IPS-18c (cell line): ENCODE measurements around the gene NRARP.
A peak's percentile ranks its signal among the peaks of the same experiment; 100 is the strongest.

ENCODE experiments used
- H3K4me3 ChIP-seq: 2 replicates; pipeline ENCODE4 v1.7.0; 2013; ENCODE audit warnings: low read depth, mild to moderate bottlenecking, low read length, moderate library complexity; ENCODE audit not compliant: insufficient read depth
- H3K9me3 ChIP-seq: one replicate; pipeline ENCODE4 v1.6.1; 2013; ENCODE audit warnings: mild to moderate bottlenecking, low read length, moderate library complexity; ENCODE audit not compliant: control insufficient read depth, insufficient read depth

NRARP gene

DNA sequence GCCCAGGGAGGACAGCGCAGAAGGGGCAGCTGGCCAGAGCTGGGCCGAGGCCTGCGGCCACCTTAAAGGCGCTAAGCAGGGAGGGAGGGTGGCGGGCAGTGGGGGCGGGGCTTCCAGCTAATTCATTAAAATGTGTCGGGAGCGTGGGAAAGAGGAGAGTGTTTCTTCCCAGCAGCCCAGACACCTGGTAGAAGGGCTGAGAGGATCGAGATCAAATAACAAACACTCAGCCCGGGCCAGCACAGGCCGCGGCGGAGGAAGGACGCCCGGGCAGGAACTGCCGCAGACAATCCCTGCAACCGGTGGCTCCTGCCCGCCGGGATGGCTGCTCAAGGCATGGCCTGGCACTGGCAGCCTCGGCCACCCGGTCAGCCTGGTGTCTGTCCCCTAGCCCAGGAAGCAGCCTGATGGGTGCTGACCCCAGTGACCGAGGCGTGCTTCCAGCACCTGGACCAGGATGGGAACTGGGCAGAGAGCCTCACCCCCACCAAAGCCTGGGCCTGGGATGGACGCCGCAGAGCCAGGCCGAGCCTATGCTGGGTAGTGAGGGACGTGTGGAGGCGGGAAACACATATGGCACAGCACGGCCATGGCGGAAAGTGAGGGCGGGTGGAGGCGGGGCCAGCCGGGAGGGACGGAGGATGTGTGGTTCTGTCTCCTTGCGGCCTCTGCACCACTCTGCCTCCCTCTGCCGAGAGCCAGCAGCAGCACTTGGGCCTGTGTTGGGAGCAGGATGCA, 3.2 kb upstream of the NRARP start:
- no peaks in the 10 kb centered on the region for H3K9me3 ChIP-seq
- H3K4me3 ChIP-seq, result no peak overlapping the region

DNA sequence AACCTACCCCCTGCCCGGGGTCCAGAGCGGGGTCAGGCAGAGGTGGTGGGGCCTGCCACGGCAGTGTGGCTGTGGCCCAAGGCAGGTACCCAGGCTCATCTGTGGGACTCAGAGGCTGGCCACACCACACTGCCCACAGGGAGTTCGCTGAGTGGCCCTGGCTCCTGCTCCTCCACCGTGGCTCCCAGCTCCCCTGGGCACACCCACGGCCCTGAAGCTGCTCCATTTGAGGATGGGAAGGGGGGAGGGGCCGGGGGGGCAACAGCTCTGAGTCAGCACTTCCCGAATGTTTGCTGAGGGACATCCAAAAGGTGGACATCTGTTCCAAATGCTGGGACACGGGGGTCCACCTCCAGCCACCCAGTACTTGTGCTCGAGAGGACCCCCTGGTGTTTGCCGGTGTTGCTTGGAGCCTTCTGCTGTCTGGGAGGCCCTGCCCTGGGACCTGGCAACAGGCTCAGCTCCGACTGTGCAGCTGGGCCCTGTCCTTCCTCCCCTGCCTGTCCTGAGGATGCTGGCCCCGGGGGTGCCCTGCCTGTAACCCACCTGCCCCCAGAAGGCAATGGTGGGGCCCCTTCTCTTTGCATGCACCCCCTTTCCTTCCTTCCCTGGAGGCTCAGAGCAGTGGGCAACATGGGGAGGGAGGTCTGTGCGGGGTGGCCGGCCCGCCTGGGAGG, 2.5 kb upstream of the NRARP start:
- no peak overlapping the region for H3K4me3 ChIP-seq
- peaks cover 2% of the 10 kb centered on the region for H3K9me3 ChIP-seq

DNA sequence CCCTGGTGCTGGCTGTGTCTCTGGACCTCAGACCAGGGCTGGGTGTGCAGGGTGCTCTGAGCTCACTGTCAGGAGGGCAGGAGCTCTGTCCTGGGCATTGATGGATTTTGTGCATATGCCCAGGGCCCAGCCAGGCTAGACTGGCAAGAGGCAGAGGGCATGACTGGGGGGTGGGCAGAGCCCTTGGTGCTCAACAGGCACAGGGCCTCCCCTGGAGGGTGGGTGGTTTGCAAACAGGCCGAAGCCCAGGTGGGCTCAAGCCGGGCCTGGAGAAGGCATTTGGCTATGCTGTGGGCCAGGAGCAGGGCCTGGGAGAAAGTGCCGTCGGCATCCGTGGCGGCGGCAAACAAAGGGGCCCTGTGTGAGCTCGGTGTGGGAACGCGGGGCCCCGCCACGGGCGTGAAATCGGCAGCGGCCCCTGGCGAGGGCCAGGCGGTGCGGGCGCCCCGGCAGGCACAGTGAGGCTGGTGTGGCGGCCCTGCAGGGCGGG, 1.9 kb upstream of the NRARP start:
- no peak overlapping the region for H3K4me3 ChIP-seq
- peaks cover 2% of the 10 kb centered on the region for H3K9me3 ChIP-seq

DNA sequence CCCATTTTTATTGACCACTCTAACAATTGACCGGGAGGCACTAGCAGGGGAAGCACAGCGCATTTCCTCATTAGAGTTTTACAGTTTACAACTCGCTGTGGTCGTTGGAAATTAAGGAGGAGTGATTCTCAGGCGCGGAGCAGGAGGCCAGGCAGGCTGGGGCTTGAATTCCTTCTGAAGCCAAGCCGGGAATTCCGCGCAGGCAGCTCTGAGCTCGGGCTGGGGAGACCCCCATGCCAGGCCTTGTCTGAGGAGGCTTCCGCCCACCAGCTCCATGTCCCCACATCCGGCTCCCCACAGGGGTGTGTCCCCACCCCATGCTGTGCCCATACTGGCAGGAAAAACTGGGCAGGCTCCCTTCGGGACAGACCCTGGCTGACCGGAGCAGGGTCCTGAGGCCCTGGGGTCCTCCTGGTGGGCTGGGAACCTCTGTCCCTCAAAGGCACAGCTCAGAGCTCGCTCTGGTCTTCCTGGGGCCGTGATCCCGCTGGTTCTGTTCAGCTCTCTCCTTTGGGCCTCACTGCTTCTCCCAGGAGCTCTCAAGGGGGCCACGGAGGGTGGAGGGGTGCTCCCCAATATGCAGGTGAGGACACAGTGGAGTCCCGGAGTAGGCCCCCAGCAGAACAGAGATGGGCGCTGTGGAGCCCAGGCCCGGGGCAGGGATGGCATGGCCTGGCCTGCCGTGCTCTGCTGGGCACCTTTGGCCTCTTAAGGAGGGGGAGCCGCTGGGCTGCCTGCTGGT, 1.3 kb upstream of the NRARP start:
- Histone ChIP-seq H3K4me3 (peak overlapping the region; percentile 43; the same call in 1 of the 2 replicates), H3K9me3 (peaks cover 2% of the 10 kb centered on the region)

DNA sequence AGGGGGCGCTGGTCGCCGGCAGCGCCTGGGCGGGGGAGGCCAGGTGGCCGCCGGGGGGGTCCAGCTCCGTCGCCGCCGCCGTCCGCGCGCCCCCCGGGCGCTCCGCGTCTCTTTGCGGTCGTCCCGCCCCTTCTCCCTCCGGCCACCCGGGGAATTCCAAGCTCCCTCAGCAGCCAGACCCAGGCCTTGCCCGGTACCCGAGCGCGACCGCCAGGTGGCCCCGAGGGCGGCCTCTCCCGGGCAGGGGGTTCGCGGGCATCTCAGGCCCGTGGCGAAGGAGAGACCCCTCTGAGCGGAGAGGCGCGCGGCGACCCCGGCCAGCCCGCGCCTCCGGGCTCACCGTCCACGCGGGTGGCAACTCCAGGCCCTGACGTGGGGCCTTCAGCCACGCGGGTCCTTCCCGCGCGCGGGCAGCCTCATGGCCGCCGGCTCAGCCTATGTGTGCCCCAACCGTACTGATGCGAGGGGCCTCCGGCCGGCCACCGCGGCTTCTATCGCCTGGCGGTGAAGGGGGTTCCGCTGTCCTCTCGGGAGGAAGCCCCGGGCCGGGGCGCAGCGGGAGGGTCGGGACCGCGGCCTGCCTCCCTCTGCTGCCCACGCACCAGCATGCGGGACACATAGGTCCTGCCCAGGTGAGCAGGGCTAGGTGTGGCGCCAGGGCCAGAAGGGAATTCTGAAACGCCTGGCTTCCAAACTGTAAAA, 529 bp upstream of the NRARP start:
- H3K4me3 ChIP-seq, result peak overlapping the region; percentile 43; the same call in 1 of the 2 replicates
- peaks cover 2% of the 10 kb centered on the region for H3K9me3 ChIP-seq

DNA sequence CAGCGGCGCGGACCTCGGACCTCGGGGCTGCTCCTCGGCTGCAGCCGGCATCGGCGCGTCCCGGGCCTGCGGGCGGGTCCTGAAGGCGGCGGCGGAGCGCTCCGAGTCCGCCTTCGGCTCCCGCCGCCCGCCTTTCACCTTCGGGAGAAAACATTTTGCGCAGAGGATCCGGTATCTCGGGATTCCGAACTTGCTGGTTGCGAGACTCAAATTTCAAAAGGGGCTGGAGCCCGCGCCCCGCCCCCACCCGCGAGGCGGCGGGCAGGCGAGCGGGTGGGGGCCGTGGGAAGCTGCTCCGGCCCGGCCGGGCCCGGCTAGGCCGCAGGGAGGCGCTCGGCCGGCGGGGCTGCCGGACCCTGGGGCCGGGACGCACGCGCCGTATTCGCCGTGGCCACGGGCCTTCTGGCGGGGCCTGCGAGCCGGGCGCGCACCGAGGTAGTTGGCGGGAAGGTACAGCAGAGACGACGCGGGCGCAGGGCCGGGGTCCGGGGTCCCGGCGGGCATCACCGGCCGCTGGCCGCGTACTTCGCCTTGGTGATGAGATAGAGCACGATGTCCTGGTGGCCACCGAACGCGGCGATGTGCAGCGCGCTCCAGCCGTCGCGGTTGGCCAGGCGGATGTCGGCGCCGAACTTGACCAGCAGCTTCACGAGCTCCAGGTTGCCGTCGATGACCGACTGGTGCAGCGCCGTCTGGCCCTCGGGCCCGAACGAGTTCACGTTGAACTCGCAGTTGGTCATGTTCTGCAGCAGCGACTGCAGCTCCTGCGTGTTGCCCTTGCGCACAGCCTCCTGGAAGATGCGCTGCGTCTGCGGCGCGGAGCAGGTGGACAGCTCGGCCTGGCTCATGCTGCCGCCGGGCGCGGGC, 757 bp downstream of the NRARP start:
- H3K4me3 ChIP-seq, result peak overlapping the region; percentile 92
- H3K9me3 ChIP-seq, result peaks cover 5% of the 10 kb centered on the region

DNA sequence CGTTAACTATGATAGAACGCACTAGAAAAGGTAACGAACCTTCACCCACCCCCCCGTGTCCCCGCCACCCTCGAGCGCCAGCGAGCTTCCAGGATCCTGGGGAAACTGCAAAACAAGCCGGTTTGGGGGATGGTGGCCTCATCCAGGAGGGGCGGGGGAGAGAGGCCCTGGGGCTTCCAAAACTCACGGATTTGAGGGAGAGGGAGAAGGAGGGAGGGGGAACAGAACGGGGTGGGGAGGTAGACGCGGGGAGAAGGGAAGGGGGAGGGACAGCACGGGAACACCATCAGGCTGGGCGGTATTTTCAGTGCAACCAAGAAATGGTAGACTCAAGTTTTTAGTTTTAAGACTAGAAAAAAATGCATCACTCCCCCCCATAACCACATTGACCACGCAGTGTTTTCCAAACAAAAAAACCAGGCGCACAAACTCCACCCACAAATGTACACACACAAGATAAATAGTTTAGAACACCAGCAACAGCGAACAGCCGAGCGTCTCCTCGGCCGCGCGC, 1.4 kb downstream of the NRARP start:
- H3K4me3 ChIP-seq, result peak overlapping the region; percentile 92

DNA sequence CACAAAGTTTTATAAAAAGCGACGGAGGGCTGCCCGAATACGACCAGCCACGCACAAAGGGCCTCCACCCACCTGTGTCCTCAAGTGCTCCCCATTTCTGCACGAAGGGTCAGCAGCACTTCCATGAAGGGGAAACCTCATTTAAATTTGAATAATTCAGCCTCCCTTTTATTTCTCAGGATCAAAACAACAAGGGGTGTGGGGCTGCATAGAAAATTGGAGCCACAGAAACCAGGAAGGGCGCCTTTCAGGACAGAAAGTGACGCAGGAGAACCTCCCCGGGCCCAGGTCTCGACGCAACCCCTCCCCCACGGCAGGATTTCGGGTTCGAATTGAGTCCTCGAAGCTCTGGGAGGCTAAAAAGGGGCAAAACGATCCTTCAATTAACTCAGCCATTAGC, 2.1 kb downstream of the NRARP start:
- peak overlapping the region; percentile 92 for H3K4me3 ChIP-seq
- peaks cover 5% of the 10 kb centered on the region for H3K9me3 ChIP-seq

More for the DNA sequence above, 1.4 kb downstream of the NRARP start:
- H3K9me3 ChIP-seq, result peaks cover 5% of the 10 kb centered on the region

DNA sequence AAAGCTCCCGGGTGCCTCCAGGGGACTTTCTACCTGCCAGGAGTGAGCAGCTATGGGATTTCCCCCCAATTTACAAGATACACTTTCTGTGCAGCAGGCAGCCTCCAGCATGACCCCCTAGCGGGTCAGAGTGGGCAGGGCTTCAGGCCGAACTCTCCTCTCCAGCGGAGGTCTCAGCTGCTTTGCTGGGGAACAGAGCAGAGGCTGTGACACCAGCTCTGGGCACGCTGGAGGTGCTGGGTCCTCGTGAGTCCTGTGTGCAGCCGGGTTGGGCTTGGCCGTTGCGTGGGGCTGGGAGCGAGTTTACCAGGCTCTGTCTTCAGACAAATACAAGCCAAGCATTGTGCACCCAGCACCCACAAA, 2.9 kb downstream of the NRARP start:
- Histone ChIP-seq H3K9me3 (peaks cover 5% of the 10 kb centered on the region), H3K4me3 (peak overlapping the region; percentile 92)

DNA sequence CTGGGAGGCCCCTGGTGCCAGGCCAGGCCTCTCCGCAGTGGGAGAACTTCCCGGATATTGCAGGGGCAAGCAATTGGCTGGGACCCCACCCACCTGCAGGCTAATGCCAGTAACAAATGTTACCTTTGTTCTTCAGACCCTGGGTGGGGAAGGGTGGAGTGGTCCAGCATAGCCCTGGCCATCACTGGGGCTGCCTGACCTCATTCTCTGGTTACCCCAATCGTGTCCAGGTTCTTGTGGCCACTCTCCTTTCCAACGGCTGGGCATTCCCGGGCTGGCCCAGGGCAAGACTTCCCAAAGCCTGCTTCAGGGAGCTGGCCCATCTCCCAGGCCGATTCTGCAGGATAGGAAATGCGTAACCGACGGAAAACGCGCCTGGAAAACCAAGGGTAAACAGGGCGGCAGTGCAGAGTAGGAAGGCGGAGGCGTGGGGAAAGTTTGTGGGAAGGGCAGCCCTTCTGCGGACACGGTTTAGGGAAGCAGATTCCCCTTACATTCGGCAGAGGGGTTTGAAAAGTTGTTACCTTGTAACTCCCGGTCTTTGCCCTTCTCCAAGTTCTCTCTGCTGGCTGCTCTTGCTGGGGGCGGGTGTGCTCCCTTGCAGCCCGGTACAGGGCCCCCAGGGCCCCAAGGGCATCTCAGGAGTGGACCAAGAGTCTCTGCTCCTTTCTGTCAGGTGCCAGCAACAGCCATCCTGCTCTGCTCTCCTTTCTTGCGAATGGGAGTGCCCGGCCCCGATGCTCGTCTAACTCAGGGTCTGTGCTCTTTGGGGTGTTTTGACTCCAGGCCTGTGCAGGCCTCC, 3.5 kb downstream of the NRARP start:
- peak overlapping the region; percentile 92 for H3K4me3 ChIP-seq

DNA sequence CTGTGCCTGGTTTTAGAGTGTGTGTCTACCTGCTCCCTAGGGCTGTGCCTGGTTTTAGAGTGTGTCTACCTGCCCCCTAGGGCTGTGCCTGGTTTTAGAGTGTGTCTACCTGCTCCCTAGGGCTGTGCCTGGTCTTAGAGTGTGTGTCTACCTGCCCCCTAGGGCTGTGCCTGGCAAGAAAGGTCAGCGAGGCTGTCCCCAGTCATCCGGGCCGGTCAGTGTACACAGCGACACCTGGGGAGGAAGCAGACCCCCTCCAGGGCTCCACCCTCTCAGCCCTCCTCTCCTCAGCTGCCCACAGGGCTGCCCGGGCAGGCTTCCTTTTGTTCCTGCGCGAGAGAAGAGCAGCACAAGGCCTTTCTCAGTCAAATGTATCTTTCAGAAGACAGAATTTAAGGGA, 4.1 kb downstream of the NRARP start:
- Histone ChIP-seq H3K4me3 (0 out of 2 replicates have a peak overlapping the region, but pooled peaks have one; percentile 9), H3K9me3 (peaks cover 5% of the 10 kb centered on the region)

More for the DNA sequence above, 3.5 kb downstream of the NRARP start:
- H3K9me3 ChIP-seq, result peaks cover 5% of the 10 kb centered on the region

DNA sequence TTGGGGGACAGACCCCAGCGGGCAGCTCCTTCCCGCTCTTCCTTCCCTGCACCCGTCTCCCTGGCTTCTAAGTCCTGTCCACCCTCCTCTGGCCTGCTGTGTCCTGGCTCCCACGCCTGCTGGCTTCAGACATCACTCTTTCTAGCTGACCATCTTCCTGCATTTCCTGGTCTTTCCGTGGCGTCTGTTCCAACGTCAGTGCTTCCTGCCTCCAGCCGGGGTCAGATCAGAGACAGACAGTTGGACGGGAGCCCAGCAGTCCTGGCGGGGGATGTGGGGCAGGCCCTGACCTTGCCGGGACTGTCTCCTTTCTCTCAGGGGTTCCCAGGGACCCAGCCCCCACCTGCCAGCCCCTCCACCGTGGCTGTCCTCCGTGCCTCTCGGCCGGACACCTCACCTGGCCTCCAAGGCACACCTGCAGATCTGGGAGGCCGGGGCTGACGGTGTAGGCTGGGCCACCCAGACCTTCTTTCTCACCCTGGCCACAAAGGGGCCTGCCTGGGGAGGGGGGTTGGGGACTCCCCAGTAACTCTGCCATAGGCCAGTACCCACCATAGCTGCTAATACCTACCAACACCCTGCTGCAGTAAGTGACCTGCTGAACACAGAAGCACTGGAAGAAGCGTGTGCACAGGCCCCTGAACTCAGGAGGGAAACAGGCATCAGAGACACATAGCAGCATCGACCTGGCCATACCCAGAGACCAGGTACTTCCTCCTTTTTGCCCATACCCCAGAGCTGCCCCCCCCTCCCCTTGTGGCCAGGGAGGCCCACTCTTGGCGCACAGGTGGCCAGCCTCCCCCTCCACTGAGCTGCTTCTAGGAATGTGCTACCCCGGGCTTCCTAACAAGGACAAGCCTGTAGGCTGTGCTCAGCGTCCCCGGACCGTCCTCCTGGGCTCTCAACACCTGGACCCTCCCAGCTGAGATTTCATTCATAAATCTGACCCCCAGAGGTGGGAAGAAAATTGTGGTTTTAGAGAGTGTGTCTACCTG, 5.1 kb downstream of the NRARP start:
- Histone ChIP-seq H3K9me3 (peaks cover 5% of the 10 kb centered on the region), H3K4me3 (peak overlapping the region; percentile 34)

DNA sequence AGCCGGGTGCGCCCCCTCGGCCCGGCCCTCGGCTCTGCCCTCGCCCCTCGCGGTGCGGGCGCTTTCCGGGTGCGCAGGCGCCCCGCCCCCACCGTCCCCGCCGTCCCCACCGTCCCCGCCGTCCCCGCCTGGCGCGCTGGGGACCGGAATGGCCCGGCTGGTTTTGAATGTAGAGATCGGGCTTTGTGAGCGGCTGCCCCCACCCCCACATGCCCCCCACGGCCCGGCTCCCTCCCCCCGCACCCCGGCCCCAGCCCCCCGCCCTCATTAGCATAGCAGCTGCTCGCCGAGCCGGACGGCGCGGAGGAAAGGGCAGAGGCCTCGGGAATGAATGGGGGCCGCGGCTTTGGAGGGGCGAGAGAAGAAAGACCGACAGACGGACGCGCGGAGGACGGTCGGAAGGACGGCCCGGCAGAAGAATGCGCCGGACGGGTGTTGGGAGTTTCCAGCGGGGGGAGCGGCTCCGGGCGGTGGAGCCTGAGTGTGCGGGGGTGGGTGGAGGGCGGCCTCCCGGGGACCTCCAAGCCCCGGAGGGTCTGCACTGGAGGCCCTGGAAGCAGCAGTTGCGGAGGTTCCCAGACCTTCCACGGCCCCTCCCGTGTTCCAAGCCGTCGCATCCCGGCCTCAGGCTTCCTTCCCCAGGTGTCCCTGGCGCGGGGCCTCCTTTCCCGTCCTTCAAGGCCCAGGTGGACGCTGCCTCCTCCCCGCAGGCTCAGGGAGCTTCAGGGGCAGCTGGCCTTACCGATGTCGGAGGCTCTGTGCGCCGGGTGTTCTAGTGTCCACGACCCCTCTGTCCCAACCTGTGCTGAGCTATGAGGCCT, 6.0 kb downstream of the NRARP start:
- Histone ChIP-seq H3K4me3 (peak overlapping the region; percentile 34), H3K9me3 (peaks cover 5% of the 10 kb centered on the region)
